NCI-H187 (cell line): ENCODE data around the gene CHAT.

Experiments used
- DNase-seq, 2 experiments: peaks; one replicate each; lab custom pipeline; 2025; lab: John Stamatoyannopoulos, UW

Gene CHAT

GRCh38 chr10:49688261-49688846 is 74.5 kb downstream of the CHAT start:
- no peak for DNase-seq

GRCh38 chr10:49688920-49689319 is 75.1 kb downstream of the CHAT start:
- DNase-seq = no peak

- no peak for DNase-seq
These were observed 76.2 kb downstream of the CHAT start for GRCh38 chr10:49689882-49690510.

GRCh38 chr10:49690698-49691356 is 77.0 kb downstream of the CHAT start:
- no peak for DNase-seq

- DNase-seq = no peak
These were observed 77.8 kb downstream of the CHAT start for GRCh38 chr10:49691588-49691987.

- DNase-seq = no peak
These were observed 80.6 kb downstream of the CHAT start for GRCh38 chr10:49694466-49694865.

GRCh38 chr10:49696311-49696710 is 82.5 kb downstream of the CHAT start:
- DNase-seq = no peak

GRCh38 chr10:49698679-49699078 is 84.8 kb downstream of the CHAT start:
- no peak for DNase-seq

- DNase-seq = no peak
These were observed 86.4 kb downstream of the CHAT start for GRCh38 chr10:49700211-49700610.

- DNase-seq = peak; percentile 12 to 45
These were observed 87.2 kb downstream of the CHAT start for GRCh38 chr10:49700997-49701396.

GRCh38 chr10:49707585-49707984 is 93.7 kb downstream of the CHAT start:
- DNase-seq = no peak

- DNase-seq = no peak
These were observed 96.1 kb downstream of the CHAT start for GRCh38 chr10:49709934-49710333.

- DNase-seq = no peak
These were observed 97.1 kb downstream of the CHAT start for GRCh38 chr10:49710966-49711365.

- no peak for DNase-seq
These were observed 97.6 kb downstream of the CHAT start for GRCh38 chr10:49711481-49711880.

GRCh38 chr10:49713266-49713665 is 99.4 kb downstream of the CHAT start:
- no peak for DNase-seq
